Neural progenitor cell (in vitro differentiated cells): ENCODE results near the gene KAT7.

Experiments
- CTCF ChIP-seq: fragments of 200-600 bp; sonication (generic); IDR thresholded peaks from 2 replicates; pipeline ENCODE4 v1.5.1; 2017; ENCODE audit warnings: antibody characterized with exemption, mild to moderate bottlenecking
- EZH2 ChIP-seq: fragments of 200-600 bp; sonication (generic); IDR thresholded peaks from 2 replicates; pipeline ENCODE4 v1.6.1; 2017; ENCODE audit warnings: antibody characterized with exemption, mild to moderate bottlenecking, moderate library complexity

- TF ChIP-seq CTCF (no peak), EZH2 (no peak)
These were observed 31.9 kb upstream of the KAT7 start for GRCh38 chr17:49756323-49757150.
